Transverse colon (tissue), 4 donors: ENCODE measurements around the gene SCGB1A1. TPM values are rescaled to one million over a fixed set of nuclear protein-coding genes. Genes with fewer than 3 reads are reported as not detected.
"Not testable (repeated sequence)": the region's sequence is repeated elsewhere in the genome, so short reads cannot be mapped to it uniquely, and the experiment has no call there.

Experiments used
- DNase-seq: peaks from one replicate; pipeline ENCODE4 v3.0.0-alpha.2; 2019
- H3K27ac ChIP-seq, 4 donors: fragments of 200-600 bp; sonication (generic); 2 replicates each; pipeline ENCODE4 v1.5.1; 2016 to 2018; ENCODE audit warnings: inconsistent platforms in 4 of 4
- H3K27me3 ChIP-seq: fragments of 200-600 bp; sonication (generic); 2 replicates; pipeline ENCODE4 v1.5.1; 2017; ENCODE audit warnings: inconsistent platforms
- H3K36me3 ChIP-seq, 4 donors: fragments of 200-600 bp; sonication (generic); 2 replicates each; pipeline ENCODE4 v1.5.1; 2017 to 2019; ENCODE audit warnings: inconsistent platforms in 4 of 4
- H3K4me1 ChIP-seq, 4 donors: fragments of 200-600 bp; sonication (generic); 2 replicates each; pipeline ENCODE4 v1.5.1; 2017 to 2020; ENCODE audit warnings: inconsistent platforms in 4 of 4
- H3K4me3 ChIP-seq, 4 donors: fragments of 200-600 bp; sonication (generic); 1 replicate in 1 of 4; 2 replicates in 3 of 4; pipeline versions ENCODE4 v1.5.1 to v1.6.1; 2017 to 2019; ENCODE audit warnings: inconsistent platforms in 4 of 4
- H3K9me3 ChIP-seq, 2 donors: fragments of 200-600 bp; sonication (generic); 2 replicates each; pipeline ENCODE4 v1.5.1; 2017 to 2019; ENCODE audit warnings: inconsistent platforms in 2 of 2
- CTCF ChIP-seq, 5 experiments: fragments of 200-600 bp in 3 of 5; fragments of 450-650 bp in 2 of 5; sonication (generic) in 3 of 5; IDR thresholded peaks; 1 replicate in 2 of 5; 2 replicates in 3 of 5; pipeline ENCODE4 v1.5.1; 2016 to 2017; ENCODE audit warnings: antibody characterized with exemption in 5 of 5, inconsistent platforms in 3 of 5, mild to moderate bottlenecking in 2 of 5, moderate library complexity in 1 of 5
- EP300 ChIP-seq: sonication (generic); formaldehyde crosslinking; IDR thresholded peaks from one replicate; pipeline ENCODE4 v1.6.1; 2017; ENCODE audit warnings: antibody characterized with exemption, low read depth
- POLR2A ChIP-seq: fragments of 450-650 bp; IDR thresholded peaks from one replicate; pipeline ENCODE4 v1.6.1; 2016; ENCODE audit warnings: antibody characterized with exemption, mild to moderate bottlenecking, moderate library complexity
- POLR2AphosphoS5 ChIP-seq, 3 donors: sonication (generic); formaldehyde crosslinking; IDR thresholded peaks; one replicate each; pipeline ENCODE4 v1.6.1; 2016; ENCODE audit warnings: antibody characterized with exemption in 3 of 3
- WGBS, 2 donors: methylation state at CpG; one replicate each; pipeline ENCODE4 v1.1.5; 2018; ENCODE audit warnings: low coverage in 1 of 2; 5-methylcytosine and 5-hydroxymethylcytosine counted together
- in situ Hi-C, 4 donors: fragments of 200-750 bp; cut with MboI; loops; one replicate each; pipeline versions ENCODE4 v1.15.0 to v1.15.1; 2017; ENCODE audit warnings: low sequenced_read_pairs in 3 of 4, low pct_ligation_motif_present in 1 of 4, low pct_unique_long_range_greater_than_20kb in 1 of 4
- intact Hi-C: fragments of 100-400 bp; cut with DNase I; formaldehyde crosslinking; loops from one replicate; pipeline ENCODE4 v1.15.1; 2023; ENCODE audit warnings: low total_unique reads
- total RNA-seq, 4 donors: library from RNA; depleted of rRNA; stranded (reverse); fragments of >200 nt; gene quantifications; one replicate each; pipeline ENCODE4 v1.1.0, GENCODE V29; 2016

The SCGB1A1 gene
- total RNA-seq, 4 donors from 2014 or later: not detected

GRCh38 chr11:62383822-62384221, 35.0 kb upstream of the SCGB1A1 start:
- 59 to 68% methylated on average over 3 to 6 of the region's 6 CpGs for WGBS, 2 donors
- TF ChIP-seq POLR2AphosphoS5 (IDR thresholded peaks at IDR 0.05) (no peak), POLR2A (no peak), EP300 (no peak), CTCF (IDR thresholded peaks at IDR 0.05) (no peak)
- no peak overlapping the region for H3K27ac ChIP-seq
- no peak overlapping the region for H3K4me3 ChIP-seq
- no peaks in the 10 kb centered on the region for H3K9me3 ChIP-seq
- no peak for DNase-seq
- intact Hi-C loops: no loop called here
- H3K4me1 ChIP-seq: peaks cover 0 to 12% (median 5%) of the 10 kb centered on the region in 4 donors
- H3K36me3 ChIP-seq: no peaks in the 10 kb centered on the region
- H3K27me3 ChIP-seq: no peaks in the 10 kb centered on the region
- in situ Hi-C loops: loop anchor here (25.0 kb wide), 3 partner anchors 303 to 503 kb away; partner anchors contain the start of genes LRRN4CL (in 1 of the 4), SLC3A2 (in 1 of the 4) and UBXN1 (in 1 of the 4)

GRCh38 chr11:62386083-62386482, 32.8 kb upstream of the SCGB1A1 start:
- H3K36me3 ChIP-seq, DNase-seq, H3K27ac ChIP-seq, H3K27me3 ChIP-seq, H3K4me1 ChIP-seq, intact Hi-C loops, H3K9me3 ChIP-seq, H3K4me3 ChIP-seq: not testable (repeated sequence)
- WGBS, 2 donors: 74 to 82% methylated on average over 2 to 3 of the region's 3 CpGs
- in situ Hi-C loops: loop anchor here (25.0 kb wide), 3 partner anchors 301 to 501 kb away; partner anchors contain the start of genes LRRN4CL (in 1 of the 4), SLC3A2 (in 1 of the 4) and UBXN1 (in 1 of the 4)

GRCh38 chr11:62387381-62387780, 31.5 kb upstream of the SCGB1A1 start:
- Histone ChIP-seq H3K9me3 (no peaks in the 10 kb centered on the region), H3K4me3 (no peak overlapping the region), H3K27ac (no peak overlapping the region), H3K27me3 (no peaks in the 10 kb centered on the region), H3K36me3 (no peaks in the 10 kb centered on the region), H3K4me1 (peaks cover 0 to 4% (median 0%) of the 10 kb centered on the region in 4 donors)
- in situ Hi-C loops: loop anchor here (25.0 kb wide), 3 partner anchors 300 to 500 kb away; partner anchors contain the start of genes LRRN4CL (in 1 of the 4), SLC3A2 (in 1 of the 4) and UBXN1 (in 1 of the 4)
- TF ChIP-seq POLR2A: no peak
- TF ChIP-seq EP300: no peak
- intact Hi-C loops: no loop called here
- no peak for DNase-seq
- WGBS, 2 donors: 91% methylated on average over 3 of the region's 3 CpGs; no CpG with 5 or more reads in 1 of the 2 donors

GRCh38 chr11:62388999-62389398, 29.8 kb upstream of the SCGB1A1 start:
- Histone ChIP-seq H3K9me3 (no peaks in the 10 kb centered on the region), H3K36me3 (no peaks in the 10 kb centered on the region), H3K27me3 (no peaks in the 10 kb centered on the region), H3K4me1 (no peaks in the 10 kb centered on the region), H3K4me3 (no peak overlapping the region), H3K27ac (no peak overlapping the region)
- no peak for DNase-seq
- in situ Hi-C loops: loop anchor here (25.0 kb wide), 3 partner anchors 298 to 498 kb away; partner anchors contain the start of genes LRRN4CL (in 1 of the 4), SLC3A2 (in 1 of the 4) and UBXN1 (in 1 of the 4)
- TF ChIP-seq POLR2AphosphoS5 (IDR thresholded peaks at IDR 0.05) (no peak), CTCF (IDR thresholded peaks at IDR 0.05) (no peak), EP300 (no peak), POLR2A (no peak)
- WGBS, 2 donors: 87 to 88% methylated on average over 8 to 11 of the region's 11 CpGs
- intact Hi-C loops: no loop called here

- no peaks in the 10 kb centered on the region for H3K27me3 ChIP-seq
- in situ Hi-C loops (loop anchor here (10.0 to 25.0 kb wide), 4 partner anchors 297 to 497 kb away; partner anchors contain the start of genes LRRN4CL (in 1 of the 4), SLC3A2 (in 1 of the 4) and UBXN1 (in 1 of the 4)), intact Hi-C loops (loop anchor here (10.0 kb wide), 2 partner anchors 155 to 295 kb away; partner anchors contain the start of genes AHNAK and LRRN4CL)
- peaks cover 1 to 7% (median 3%) of the 10 kb centered on the region in 4 donors for H3K4me1 ChIP-seq
- TF ChIP-seq POLR2A (no peak), POLR2AphosphoS5 (IDR thresholded peaks at IDR 0.05) (no peak), CTCF (IDR thresholded peaks at IDR 0.05) (no peak), EP300 (no peak)
- no peaks in the 10 kb centered on the region for H3K36me3 ChIP-seq
- no peak overlapping the region for H3K27ac ChIP-seq
- no peaks in the 10 kb centered on the region for H3K9me3 ChIP-seq
- 83% methylated on average over 5 of the region's 5 CpGs; no CpG with 5 or more reads in 1 of the 2 donors for WGBS, 2 donors
- no peak for DNase-seq
- no peak overlapping the region for H3K4me3 ChIP-seq
Observed at GRCh38 chr11:62390237-62390636, 28.6 kb upstream of the SCGB1A1 start.
